H1 (cell line): ENCODE measurements around the gene RRBP1. TPM values are rescaled to one million over a fixed set of nuclear protein-coding genes. Genes with fewer than 3 reads are reported as not detected.

Source experiments
- ASH2L ChIP-seq: fragments of 200-600, 300-600 bp; sonication (generic); IDR thresholded peaks from one replicate; pipeline ENCODE4 v1.7.1; 2017; ENCODE audit warnings: low read length
- CHD1 ChIP-seq: IDR thresholded peaks from 2 replicates; pipeline ENCODE4 v1.6.1; 2012; ENCODE audit warnings: low read depth, low read length, improper control_type of control experiment
- KDM1A ChIP-seq: fragments of 200-600, 300-600 bp; sonication (generic); IDR thresholded peaks from 2 replicates; pipeline ENCODE4 v1.7.1; 2016; ENCODE audit warnings: mild to moderate bottlenecking, low read length, borderline replicate concordance
- SP1 ChIP-seq: IDR thresholded peaks from 2 replicates; pipeline ENCODE4 v1.6.1; 2011; ENCODE audit warnings: low read depth, low read length
- polyA plus RNA-seq, 7 experiments: library from polyadenylated mRNA; depleted of rRNA in 3 of 7; stranded (reverse) in 5 of 7; unstranded in 2 of 7; fragments of >200 nt in 5 of 7; fragments of 200-250 nt in 2 of 7; gene quantifications; 1 replicate in 5 of 7; 2 replicates in 1 of 7; 4 replicates in 1 of 7; pipeline versions ENCODE4 v1.2.1 to v1.2.3, GENCODE V29; 2011 to 2013; ENCODE audit warnings: missing spikeins in 2 of 7, mixed read lengths in 2 of 7
- total RNA-seq: library from RNA; stranded (reverse); fragmentation: NEBNext Ultra II Directional; extraction: Animal tissue kit (Norgen Biotek cat#: 25700); gene quantifications from 2 replicates; pipeline ENCODE4 v1.2.1, GENCODE V29; 2021
- TF ChIP-seq, protein P1 (sequence below): IDR thresholded peaks from 2 replicates; pipeline ENCODE4 v1.6.1; 2012; ENCODE audit warnings: inconsistent platforms

The RRBP1 gene
- total and polyA plus RNA-seq, 2 of the 8 experiments (the other 6 are each of a cell fraction or from before 2014, with no cell fraction given): 15.9 to 157 TPM

DNA sequence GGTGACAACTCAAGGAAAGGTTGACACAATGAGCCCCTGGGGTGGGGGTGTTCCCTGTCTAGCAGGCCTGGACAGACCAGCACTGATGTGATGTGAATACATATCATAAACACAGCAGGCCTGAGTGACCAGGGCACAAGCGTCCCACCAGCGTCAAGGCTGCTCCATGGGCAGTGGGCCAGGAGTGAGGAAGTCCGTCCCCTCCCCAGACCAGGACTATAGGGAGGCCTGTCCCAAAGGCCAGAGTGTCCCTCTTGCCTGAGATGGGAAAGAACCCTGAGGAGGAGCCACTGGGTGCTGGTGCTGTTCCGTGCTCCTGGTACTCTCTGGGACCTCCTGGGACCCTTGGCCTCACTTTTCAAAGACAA is 44.6 kb downstream of the RRBP1 start (continued):
- TF ChIP-seq, protein P1, sequence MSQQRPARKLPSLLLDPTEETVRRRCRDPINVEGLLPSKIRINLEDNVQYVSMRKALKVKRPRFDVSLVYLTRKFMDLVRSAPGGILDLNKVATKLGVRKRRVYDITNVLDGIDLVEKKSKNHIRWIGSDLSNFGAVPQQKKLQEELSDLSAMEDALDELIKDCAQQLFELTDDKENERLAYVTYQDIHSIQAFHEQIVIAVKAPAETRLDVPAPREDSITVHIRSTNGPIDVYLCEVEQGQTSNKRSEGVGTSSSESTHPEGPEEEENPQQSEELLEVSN: no peak
- TF ChIP-seq SP1: no peak
- TF ChIP-seq ASH2L: no peak
- no peak for TF ChIP-seq CHD1
- no peak for TF ChIP-seq KDM1A
- TF ChIP-seq, all 59 proteins: peak for 0
